MM.1S (cell line): ENCODE data around the gene CLDN4.

ENCODE experiments used
- DNase-seq: peaks from one replicate; pipeline ENCODE4 v3.0.0-alpha.2; 2015
- H2AFZ ChIP-seq: fragments of 300-600 bp; sonication (generic); 2 replicates; pipeline ENCODE4 v1.6.0; 2016; ENCODE audit warnings: antibody characterized with exemption, low read length
- H3F3A ChIP-seq: fragments of 300-600 bp; sonication (generic); 2 replicates; pipeline ENCODE4 v1.6.1; 2016; ENCODE audit warnings: mild to moderate bottlenecking, antibody characterized with exemption, low read length, moderate library complexity, mixed read lengths; ENCODE audit not compliant: insufficient read depth
- H3K27ac ChIP-seq: fragments of 300-600 bp; sonication (generic); 2 replicates; pipeline ENCODE4 v1.5.1; 2016; ENCODE audit warnings: mild to moderate bottlenecking, low read length
- H3K27me3 ChIP-seq: fragments of 300-600 bp; sonication (generic); replicated peaks from 2 replicates; pipeline ENCODE4 v1.6.0; 2016; ENCODE audit warnings: low read length; ENCODE audit not compliant: insufficient read depth
- H3K36me3 ChIP-seq: fragments of 300-600 bp; sonication (generic); replicated peaks from 2 replicates; pipeline ENCODE4 v1.6.1; 2016; ENCODE audit warnings: mild to moderate bottlenecking, low read length, mixed read lengths; ENCODE audit not compliant: insufficient read depth
- H3K4me1 ChIP-seq: fragments of 300-600 bp; sonication (generic); 2 replicates; pipeline ENCODE4 v1.6.1; 2016; ENCODE audit warnings: low read length, mixed read lengths
- H3K4me2 ChIP-seq: fragments of 300-600 bp; sonication (generic); 2 replicates; pipeline ENCODE4 v1.6.0; 2016; ENCODE audit warnings: low read depth, low read length
- H3K4me3 ChIP-seq: fragments of 300-600 bp; sonication (generic); 2 replicates; pipeline ENCODE4 v1.5.1; 2016; ENCODE audit warnings: low read length, mixed read lengths
- H3K79me2 ChIP-seq: fragments of 300-600 bp; sonication (generic); 2 replicates; pipeline ENCODE4 v1.6.1; 2016; ENCODE audit warnings: mixed run types, low read length, mixed read lengths
- H3K9ac ChIP-seq: fragments of 300-600 bp; sonication (generic); 2 replicates; pipeline ENCODE4 v1.6.1; 2016; ENCODE audit warnings: low read length, mixed read lengths
- H3K9me2 ChIP-seq: fragments of 300-600 bp; sonication (generic); replicated peaks from 2 replicates; pipeline ENCODE4 v1.6.1; 2016; ENCODE audit warnings: mild to moderate bottlenecking, low read length, mixed read lengths; ENCODE audit not compliant: insufficient read depth
- H3K9me3 ChIP-seq: fragments of 300-600 bp; sonication (generic); replicated peaks from 2 replicates; pipeline ENCODE4 v1.6.1; 2016; ENCODE audit warnings: mild to moderate bottlenecking, low read length, mixed read lengths; ENCODE audit not compliant: insufficient read depth
- H4K20me1 ChIP-seq: fragments of 300-600 bp; sonication (generic); 2 replicates; pipeline ENCODE4 v1.6.1; 2016; ENCODE audit warnings: mild to moderate bottlenecking, low read length, moderate library complexity, mixed read lengths; ENCODE audit not compliant: insufficient read depth
- EZH2 ChIP-seq: fragments of 300-600 bp; sonication (generic); optimal IDR thresholded peaks from 2 replicates; pipeline ENCODE3; 2017; ENCODE audit warnings: low read depth, mild to moderate bottlenecking, antibody characterized with exemption, low read length, mixed read lengths
- EZH2phosphoT487 ChIP-seq: fragments of 300-600 bp; sonication (generic); IDR thresholded peaks from 2 replicates; pipeline ENCODE4 v1.6.1; 2018; ENCODE audit warnings: antibody characterized with exemption, low read length
- TF ChIP-seq, protein P1 (sequence below): fragments of 300-600 bp; sonication (generic); IDR thresholded peaks from 2 replicates; pipeline ENCODE4 v1.5.1; 2016; ENCODE audit warnings: antibody characterized with exemption, low read length, mixed read lengths

Gene CLDN4

GRCh38 chr7:73812996-73813395, 17.8 kb upstream of the CLDN4 start:
- DNase-seq: no peak
- peaks cover 3% of the 10 kb centered on the region; the same call in 1 of the 2 replicates for H3K27me3 ChIP-seq
- H3K36me3 ChIP-seq: no peaks in the 10 kb centered on the region
- no peaks in the 10 kb centered on the region for H3F3A ChIP-seq
- no peaks in the 10 kb centered on the region for H4K20me1 ChIP-seq
- no peak overlapping the region for H3K4me2 ChIP-seq
- no peaks in the 10 kb centered on the region for H3K9me2 ChIP-seq
- TF ChIP-seq EZH2: no peak
- TF ChIP-seq, protein P1, sequence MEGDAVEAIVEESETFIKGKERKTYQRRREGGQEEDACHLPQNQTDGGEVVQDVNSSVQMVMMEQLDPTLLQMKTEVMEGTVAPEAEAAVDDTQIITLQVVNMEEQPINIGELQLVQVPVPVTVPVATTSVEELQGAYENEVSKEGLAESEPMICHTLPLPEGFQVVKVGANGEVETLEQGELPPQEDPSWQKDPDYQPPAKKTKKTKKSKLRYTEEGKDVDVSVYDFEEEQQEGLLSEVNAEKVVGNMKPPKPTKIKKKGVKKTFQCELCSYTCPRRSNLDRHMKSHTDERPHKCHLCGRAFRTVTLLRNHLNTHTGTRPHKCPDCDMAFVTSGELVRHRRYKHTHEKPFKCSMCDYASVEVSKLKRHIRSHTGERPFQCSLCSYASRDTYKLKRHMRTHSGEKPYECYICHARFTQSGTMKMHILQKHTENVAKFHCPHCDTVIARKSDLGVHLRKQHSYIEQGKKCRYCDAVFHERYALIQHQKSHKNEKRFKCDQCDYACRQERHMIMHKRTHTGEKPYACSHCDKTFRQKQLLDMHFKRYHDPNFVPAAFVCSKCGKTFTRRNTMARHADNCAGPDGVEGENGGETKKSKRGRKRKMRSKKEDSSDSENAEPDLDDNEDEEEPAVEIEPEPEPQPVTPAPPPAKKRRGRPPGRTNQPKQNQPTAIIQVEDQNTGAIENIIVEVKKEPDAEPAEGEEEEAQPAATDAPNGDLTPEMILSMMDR: no peak
- no peak for TF ChIP-seq EZH2phosphoT487
- H3K4me3 ChIP-seq: no peak overlapping the region
- H3K27ac ChIP-seq: no peak overlapping the region
- H3K9me3 ChIP-seq: no peaks in the 10 kb centered on the region
- H3K4me1 ChIP-seq: no peaks in the 10 kb centered on the region
- no peak overlapping the region for H2AFZ ChIP-seq
- no peaks in the 10 kb centered on the region for H3K79me2 ChIP-seq
- no peak overlapping the region for H3K9ac ChIP-seq

DNA sequence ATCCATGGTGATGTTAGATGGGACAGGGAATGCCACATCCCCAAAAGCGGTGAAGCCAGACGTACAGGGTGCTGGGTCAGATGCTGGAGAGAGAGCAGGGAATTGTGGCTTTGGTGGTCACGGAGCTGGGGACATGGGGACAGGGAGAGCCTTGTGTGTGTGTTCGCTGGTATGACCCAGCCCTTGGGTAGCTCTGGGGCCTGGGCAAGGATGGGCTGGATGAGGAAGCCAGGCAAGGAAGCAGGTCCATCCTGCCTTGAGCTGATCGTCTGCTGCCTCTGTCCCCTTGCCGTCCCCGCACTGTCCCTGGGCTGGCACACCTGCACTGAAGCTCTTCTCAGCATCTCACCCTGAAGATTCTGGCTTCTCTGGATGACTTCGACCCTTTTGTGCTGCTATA, 15.4 kb upstream of the CLDN4 start:
- Histone ChIP-seq H3K27ac (no peak overlapping the region), H3K9me3 (no peaks in the 10 kb centered on the region), H3K9ac (no peak overlapping the region), H3K4me3 (no peak overlapping the region), H3K4me2 (no peak overlapping the region), H2AFZ (no peak overlapping the region), H3K36me3 (no peaks in the 10 kb centered on the region), H3K79me2 (no peaks in the 10 kb centered on the region), H3K9me2 (no peaks in the 10 kb centered on the region), H3F3A (no peaks in the 10 kb centered on the region), H4K20me1 (no peaks in the 10 kb centered on the region), H3K27me3 (peaks cover 3% of the 10 kb centered on the region; the same call in 1 of the 2 replicates), H3K4me1 (no peaks in the 10 kb centered on the region)
- no peak for DNase-seq
- TF ChIP-seq EZH2: no peak
- TF ChIP-seq EZH2phosphoT487: no peak
- TF ChIP-seq, protein P1: no peak

DNA sequence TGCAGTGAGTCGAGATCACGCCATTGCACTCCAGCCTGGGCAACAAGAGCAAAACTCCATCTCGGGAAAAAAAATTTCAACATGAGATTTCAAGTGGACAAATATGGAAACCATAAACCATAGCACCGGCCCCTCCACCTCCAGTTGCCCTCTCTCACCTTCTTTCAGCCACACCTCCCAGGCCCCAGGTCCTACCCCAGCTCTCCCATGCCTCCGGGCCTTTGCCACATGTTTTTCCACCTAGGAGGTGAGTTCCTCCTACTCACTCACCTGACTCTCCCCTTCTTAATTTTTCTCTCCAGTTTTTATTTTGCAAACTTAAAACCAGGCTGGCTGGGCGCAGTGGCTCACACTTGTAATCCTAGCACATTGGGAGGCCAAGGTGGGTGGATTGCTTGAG, 13.7 kb upstream of the CLDN4 start:
- Histone ChIP-seq H3K4me2 (no peak overlapping the region), H4K20me1 (no peaks in the 10 kb centered on the region)

More for the DNA sequence above, 13.7 kb upstream of the CLDN4 start:
- Histone ChIP-seq H3F3A (no peaks in the 10 kb centered on the region), H3K9ac (no peak overlapping the region), H3K4me1 (no peaks in the 10 kb centered on the region), H3K79me2 (no peaks in the 10 kb centered on the region), H3K9me3 (no peaks in the 10 kb centered on the region), H3K9me2 (no peaks in the 10 kb centered on the region), H3K36me3 (no peaks in the 10 kb centered on the region), H3K27ac (no peak overlapping the region), H3K4me3 (no peak overlapping the region), H2AFZ (no peak overlapping the region), H3K27me3 (peaks cover 3% of the 10 kb centered on the region; the same call in 1 of the 2 replicates)
- TF ChIP-seq, protein P1: no peak
- TF ChIP-seq EZH2phosphoT487: no peak
- TF ChIP-seq EZH2: no peak
- no peak for DNase-seq
